Neural cell (in vitro differentiated cells): ENCODE data around the gene CD48.

Experiments
- EP300 ChIP-seq: fragments of 450-650 bp; conservative IDR thresholded peaks from 2 replicates; pipeline ENCODE4 v1.6.1; 2014; ENCODE audit warnings: antibody characterized with exemption, mild to moderate bottlenecking, moderate library complexity; ENCODE audit not compliant: poor library complexity, severe bottlenecking
- EZH2 ChIP-seq: fragments of 200-600, 300-800 bp; shearing (Covaris generic), sonication (generic); IDR thresholded peaks from 2 replicates; pipeline ENCODE4 v1.6.1; 2014; ENCODE audit warnings: antibody characterized with exemption, low read length, borderline replicate concordance, mild to moderate bottlenecking; ENCODE audit not compliant: insufficient read depth, poor library complexity, severe bottlenecking
- POLR2AphosphoS5 ChIP-seq: IDR thresholded peaks from 2 replicates; pipeline ENCODE4 v1.6.1; 2012
- RAD21 ChIP-seq: fragments of 450-650 bp; conservative IDR thresholded peaks from 2 replicates; pipeline ENCODE4 v1.6.1; 2014; ENCODE audit warnings: antibody characterized with exemption, mild to moderate bottlenecking, moderate library complexity
- REST ChIP-seq: IDR thresholded peaks from 2 replicates; pipeline ENCODE4 v1.6.1; 2012; ENCODE audit warnings: borderline replicate concordance
- SMC3 ChIP-seq: fragments of 450-650 bp; conservative IDR thresholded peaks from 2 replicates; pipeline ENCODE4 v1.6.1; 2014; ENCODE audit warnings: antibody characterized with exemption, mild to moderate bottlenecking, moderate library complexity; ENCODE audit not compliant: poor library complexity
- TF ChIP-seq, protein P1 (sequence below): fragments of 450-650 bp; IDR thresholded peaks from 2 replicates; pipeline ENCODE4 v1.5.1; 2014; ENCODE audit warnings: antibody characterized with exemption, mild to moderate bottlenecking, moderate library complexity; ENCODE audit not compliant: poor library complexity, severe bottlenecking

DNA sequence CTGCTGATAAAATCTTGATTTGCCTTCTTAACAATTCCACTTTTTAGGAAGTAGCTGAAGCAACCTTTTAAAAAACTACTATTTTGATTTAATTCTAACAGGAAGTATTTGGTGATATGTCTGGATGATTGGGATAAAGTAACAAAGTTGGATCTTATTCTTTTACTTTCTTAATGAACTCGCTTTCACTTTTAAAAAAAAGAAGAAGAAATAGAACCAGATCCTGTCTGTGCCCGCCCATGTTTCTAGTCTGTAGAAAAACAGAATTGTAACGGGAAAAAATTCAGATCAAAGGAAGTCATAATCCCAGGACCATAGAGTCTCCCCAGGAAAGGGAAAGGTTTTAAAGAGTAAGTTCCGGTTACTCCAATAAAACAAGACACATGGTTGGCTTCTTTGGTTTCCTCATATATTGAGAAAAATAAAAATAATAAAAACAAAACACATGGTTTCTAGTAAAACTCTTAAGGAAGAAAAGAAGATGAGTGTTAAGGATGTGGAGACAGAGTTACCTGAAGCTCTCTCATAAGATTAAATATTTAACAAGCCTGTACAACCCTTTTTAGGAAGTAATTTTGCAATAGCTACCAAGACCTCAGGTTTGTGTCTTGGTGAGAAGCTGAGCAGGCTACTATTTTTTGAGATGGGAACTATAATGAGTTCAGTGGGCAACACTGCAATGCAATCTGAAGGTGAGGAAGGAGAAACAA lies 4.9 kb downstream of the CD48 start:
- no peak for TF ChIP-seq EZH2
- no peak for TF ChIP-seq POLR2AphosphoS5
- TF ChIP-seq RAD21: no peak
- TF ChIP-seq, protein P1, sequence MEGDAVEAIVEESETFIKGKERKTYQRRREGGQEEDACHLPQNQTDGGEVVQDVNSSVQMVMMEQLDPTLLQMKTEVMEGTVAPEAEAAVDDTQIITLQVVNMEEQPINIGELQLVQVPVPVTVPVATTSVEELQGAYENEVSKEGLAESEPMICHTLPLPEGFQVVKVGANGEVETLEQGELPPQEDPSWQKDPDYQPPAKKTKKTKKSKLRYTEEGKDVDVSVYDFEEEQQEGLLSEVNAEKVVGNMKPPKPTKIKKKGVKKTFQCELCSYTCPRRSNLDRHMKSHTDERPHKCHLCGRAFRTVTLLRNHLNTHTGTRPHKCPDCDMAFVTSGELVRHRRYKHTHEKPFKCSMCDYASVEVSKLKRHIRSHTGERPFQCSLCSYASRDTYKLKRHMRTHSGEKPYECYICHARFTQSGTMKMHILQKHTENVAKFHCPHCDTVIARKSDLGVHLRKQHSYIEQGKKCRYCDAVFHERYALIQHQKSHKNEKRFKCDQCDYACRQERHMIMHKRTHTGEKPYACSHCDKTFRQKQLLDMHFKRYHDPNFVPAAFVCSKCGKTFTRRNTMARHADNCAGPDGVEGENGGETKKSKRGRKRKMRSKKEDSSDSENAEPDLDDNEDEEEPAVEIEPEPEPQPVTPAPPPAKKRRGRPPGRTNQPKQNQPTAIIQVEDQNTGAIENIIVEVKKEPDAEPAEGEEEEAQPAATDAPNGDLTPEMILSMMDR: no peak
- TF ChIP-seq EP300: no peak
- no peak for TF ChIP-seq SMC3
- no peak for TF ChIP-seq REST
